GM21723 (cell line): ENCODE results near the gene CEP170B.

Experiments
- ATAC-seq: cut with Tn5 transposase; IDR thresholded peaks from one replicate; pipeline ENCODE4 v1.9.1; 2021; ENCODE audit warnings: mild to moderate bottlenecking, moderate library complexity; ENCODE audit not compliant: unreplicated experiment

Gene CEP170B

DNA sequence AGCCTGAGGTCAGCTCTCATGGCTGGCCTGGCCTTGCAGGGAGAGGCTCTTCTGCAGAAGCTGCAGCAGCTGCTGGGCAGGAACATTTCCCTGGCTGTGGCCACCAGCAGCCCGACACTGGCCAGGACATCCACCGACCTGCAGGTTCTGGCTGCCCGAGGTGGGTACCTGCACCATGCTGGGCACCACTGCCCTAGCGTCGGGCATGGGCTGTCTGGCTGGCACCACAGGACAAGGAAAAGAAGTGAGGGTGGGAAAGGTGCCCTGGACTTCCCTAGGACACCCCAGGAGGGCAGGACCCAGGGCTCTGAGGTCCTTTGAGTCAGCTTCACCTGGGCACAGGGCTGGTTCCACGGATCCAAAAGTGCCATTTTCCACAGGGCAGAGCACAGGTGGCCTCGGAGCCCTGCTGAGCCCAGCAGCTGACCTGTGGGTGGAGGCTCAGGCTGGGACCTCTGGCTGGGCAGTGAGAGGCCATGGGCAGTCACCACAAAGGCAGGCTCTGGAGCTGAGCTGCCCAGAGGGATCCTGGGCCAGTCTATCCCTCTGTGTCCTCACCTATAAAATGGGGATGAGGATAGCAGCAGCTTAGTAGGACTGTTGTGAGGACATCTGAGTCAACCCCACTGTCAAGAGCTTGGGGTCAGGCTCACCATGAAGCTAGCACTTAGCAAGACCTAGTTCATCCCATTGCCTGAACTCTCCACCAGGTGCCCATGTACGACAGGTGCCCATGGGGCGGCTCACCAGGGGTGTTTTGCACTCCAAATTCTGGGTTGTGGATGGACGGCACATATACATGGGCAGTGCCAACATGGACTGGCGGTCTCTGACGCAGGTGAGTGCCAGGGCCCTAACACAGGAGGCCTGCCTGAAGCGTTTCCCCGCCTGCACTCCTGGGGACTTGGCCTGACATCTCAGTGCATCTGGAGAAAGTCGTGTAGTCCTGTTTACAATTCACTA lies 64.5 kb downstream of the CEP170B start:
- no peak for ATAC-seq

DNA sequence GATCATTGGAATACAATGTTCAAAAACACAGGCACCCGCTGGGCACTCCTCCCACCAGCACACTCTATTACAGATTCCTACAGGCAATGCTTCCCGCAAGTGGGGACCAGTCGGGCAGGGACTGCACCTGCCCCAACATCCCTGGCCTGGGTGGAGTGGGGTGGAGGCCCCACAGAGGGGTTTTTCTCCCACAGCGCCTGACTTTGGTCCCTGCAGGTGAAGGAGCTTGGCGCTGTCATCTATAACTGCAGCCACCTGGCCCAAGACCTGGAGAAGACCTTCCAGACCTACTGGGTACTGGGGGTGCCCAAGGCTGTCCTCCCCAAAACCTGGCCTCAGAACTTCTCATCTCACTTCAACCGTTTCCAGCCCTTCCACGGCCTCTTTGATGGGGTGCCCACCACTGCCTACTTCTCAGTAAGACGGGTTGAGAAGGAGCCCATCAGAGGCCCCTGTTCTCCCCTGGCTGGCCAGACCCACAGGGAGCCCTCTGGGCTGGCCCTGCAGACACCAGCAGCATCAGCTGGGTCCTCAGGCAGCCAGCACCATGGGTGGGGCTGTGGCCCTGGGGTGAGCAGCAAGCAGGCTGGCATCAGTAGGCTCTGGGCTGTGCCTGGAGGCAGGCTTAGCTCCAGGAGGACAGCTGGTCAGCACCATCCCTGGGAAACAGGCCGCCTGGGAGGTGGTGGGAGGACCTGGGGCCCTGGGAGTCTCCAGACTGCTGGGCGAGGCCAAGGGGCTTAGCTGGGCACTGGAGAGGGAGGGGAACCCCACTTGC lies 65.6 kb downstream of the CEP170B start:
- no peak for ATAC-seq

DNA sequence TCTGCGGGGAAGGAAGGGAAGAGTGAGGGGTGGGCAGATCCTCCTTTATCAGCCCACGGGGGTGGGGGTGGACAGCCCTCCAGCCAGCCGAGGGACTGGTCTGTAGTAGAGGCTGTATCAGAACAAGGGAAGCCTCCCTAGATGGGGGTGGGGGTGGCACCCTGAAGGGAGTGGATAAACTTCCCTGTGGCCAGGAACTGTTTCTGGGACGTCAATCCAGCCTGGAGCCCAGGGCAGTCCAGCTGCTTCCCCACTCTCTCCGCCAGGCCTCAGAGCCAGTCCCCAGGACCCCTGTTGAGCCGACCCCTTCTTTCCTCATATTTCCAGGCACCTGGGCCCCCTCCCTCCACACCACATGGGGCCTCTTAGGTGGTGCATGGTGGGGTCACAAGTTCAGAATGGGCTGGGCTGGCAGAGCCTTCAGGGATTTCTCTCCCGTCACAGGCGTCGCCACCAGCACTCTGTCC lies 66.3 kb downstream of the CEP170B start:
- ATAC-seq = no peak

DNA sequence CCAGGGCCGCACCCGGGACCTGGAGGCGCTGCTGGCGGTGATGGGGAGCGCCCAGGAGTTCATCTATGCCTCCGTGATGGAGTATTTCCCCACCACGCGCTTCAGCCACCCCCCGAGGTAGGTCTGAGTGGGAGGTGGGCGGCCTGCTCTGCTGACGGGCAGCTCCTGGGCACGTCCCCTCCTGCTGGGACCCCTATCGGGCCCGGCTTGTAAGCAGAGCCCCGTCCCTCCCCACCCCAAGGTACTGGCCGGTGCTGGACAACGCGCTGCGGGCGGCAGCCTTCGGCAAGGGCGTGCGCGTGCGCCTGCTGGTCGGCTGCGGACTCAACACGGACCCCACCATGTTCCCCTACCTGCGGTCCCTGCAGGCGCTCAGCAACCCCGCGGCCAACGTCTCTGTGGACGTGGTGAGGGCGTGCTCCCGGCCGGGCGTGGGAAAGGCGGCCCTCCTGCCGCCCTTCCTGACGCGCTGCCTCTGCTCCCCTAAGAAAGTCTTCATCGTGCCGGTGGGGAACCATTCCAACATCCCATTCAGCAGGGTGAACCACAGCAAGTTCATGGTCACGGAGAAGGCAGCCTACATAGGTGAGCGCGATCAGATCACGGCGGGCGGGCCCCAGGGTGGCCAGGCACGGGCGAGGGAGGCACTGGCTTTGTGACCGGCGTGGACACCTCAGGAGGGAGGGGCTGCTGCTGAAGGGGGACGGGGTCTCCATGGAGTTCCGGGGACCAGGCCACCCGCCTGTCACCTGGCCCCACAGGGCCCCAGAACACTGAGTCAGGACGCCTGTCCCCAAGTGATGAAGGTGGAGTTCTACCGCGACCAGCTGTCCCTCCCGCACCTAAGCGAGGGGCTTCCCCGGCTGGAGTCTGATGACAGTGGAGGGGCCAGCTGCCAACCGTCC lies 67.0 kb downstream of the CEP170B start:
- no peak for ATAC-seq

DNA sequence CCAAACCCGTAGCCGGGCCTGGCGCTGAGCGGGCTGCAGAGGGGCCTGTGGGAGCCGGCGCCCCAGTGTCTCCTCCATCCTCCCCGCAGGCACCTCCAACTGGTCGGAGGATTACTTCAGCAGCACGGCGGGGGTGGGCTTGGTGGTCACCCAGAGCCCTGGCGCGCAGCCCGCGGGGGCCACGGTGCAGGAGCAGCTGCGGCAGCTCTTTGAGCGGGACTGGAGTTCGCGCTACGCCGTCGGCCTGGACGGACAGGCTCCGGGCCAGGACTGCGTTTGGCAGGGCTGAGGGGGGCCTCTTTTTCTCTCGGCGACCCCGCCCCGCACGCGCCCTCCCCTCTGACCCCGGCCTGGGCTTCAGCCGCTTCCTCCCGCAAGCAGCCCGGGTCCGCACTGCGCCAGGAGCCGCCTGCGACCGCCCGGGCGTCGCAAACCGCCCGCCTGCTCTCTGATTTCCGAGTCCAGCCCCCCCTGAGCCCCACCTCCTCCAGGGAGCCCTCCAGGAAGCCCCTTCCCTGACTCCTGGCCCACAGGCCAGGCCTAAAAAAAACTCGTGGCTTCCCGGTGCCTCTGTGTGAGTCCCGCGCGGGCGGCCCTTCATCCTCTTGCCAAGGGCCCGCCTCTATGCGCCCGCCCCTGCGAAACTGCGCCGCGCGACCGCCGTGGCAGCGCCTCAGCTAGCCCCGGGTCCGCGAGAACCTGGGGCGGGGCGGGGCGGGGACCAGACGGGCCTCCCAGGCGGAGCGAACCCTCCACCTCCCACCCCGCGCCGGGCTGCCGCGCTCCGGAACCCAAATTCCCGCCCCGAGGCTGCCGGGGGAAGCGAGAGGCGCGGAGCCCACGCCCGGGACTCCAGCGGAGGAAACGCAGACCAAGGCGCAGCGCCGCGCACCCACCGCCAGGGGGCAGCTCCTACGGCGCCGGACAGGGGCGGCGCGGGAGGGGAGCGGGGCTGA lies 67.9 kb downstream of the CEP170B start:
- peak; percentile 49 for ATAC-seq

DNA sequence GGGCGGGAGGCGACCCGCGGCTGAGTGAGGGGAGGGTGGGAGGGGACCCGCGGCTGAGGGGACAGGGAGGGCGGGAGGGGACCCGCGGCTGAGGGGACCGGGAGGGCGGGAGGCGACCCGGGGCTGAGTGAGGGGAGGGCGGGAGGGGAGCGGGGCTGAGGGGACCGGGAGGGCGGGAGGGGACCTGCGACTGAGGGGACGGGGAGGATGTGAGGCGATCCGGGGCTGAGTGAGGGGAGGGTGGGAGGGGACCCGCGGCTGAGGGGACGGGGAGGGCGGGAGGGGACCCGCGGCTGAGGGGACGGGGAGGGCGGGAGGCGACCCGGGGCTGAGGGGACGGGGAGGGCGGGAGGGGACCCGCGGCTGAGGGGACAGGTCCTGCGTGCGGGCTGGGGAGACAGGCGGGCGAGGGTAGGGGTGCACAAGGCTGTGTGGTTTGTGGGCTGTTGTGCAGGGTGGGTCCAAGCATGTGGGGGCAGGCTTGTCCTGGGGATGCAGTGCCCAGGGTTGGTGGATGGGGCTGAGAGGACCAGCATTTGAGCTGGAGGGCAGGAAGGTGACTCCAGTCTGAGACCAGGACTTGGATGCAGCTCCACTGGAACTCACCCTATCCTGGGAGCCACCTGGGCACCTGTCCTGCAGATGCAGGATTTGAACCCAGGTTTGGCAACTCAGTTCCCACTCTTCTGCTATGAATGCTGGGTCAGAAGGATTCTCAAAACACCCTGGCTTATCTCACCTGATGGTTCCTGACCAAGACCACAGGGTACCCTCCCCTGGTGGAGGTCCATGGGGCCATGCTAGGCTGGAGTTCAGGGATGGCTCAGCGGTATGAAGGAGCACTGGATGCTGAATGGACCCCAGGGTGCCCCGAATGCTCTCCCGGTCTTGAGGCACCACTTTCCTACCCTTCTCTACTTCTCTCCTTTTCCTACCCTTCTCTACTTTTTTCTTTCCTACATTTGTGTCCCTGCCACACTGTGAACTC lies 69.0 kb downstream of the CEP170B start:
- ATAC-seq = no peak

DNA sequence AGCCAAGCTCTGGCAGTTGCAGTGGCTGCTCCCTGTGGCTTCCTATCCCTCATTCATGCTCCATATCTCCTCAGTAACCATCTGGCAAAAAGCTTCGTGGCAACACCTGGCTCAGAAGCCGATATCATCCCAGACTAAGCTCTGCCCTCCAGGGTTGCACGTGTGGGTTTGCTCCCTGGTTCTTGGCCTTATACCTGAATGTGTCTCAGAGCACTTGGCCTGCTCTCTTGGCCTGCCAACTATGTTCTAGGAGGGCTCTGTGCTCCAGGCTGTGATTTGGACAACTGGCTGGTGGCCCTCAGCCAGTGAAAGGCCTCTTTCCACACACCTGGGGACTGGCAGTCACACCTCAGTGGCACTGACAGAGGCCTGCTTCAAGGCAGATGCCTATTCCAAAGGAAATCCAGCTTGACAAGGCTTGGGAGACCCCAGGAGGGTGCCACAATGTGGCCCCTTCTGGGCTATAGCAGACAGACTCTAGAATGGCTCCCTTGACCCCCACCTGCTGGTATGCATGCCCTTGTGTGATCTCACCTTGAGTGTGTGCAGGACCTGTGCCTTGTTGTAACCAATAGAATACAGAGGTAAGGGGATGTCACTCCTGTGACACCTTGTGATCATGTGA lies 70.1 kb downstream of the CEP170B start:
- ATAC-seq = no peak

DNA sequence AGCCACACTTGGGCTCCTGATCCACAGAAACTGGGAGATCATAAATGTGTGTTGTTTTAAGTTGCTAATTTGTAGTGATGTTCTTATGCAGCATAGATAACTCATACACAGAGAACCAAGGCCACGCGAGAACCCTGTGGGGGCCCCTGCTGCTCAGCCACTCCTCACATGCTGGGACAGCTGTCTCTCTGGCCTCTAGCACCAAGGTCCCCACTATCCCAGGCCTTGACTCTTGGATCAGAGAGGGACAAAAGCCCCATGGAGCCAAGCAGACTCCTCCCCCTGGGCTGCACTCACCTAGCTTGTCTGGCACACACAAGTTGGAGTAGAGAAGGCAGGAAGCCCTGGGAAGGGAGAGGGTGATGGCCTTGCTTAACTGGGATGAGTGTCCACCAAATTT lies 70.9 kb downstream of the CEP170B start:
- ATAC-seq = no peak

DNA sequence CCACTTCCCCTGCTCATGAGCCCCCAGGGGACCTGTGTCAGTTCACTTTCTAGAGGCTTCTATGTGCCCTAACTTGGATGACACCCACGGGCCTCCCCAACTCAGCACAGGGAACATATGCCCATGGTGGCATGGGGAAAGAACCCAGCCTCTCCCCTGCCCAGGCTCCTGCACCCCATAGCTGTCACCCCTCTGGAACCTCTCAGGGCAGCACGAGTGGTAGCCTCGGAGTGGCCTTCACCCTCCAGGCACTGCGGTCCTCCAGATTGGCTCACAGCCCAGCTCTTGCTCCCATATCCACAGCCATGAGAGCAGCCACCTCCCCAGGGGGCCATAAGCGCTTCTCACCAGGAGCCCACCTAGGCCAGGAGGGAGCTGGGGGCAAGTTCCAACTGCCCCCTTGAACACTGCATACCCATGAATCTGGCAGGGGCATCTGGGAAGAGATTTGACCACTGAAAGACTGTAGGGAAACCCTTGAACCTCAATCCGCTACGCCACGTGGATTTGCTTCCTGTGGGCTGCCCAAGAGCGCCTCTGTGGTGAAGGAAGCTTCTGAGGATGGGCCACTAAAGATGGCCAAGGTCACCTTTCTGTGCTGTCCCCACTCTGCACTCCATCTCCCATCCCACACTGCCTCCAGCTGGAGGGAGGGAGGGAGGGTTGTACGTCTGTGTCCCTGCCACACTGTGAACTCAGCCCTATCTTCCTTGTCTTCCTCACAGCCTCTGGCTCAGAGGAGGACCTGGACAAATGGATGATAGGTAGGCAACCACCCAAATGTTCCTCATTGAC lies 71.5 kb downstream of the CEP170B start:
- no peak for ATAC-seq

DNA sequence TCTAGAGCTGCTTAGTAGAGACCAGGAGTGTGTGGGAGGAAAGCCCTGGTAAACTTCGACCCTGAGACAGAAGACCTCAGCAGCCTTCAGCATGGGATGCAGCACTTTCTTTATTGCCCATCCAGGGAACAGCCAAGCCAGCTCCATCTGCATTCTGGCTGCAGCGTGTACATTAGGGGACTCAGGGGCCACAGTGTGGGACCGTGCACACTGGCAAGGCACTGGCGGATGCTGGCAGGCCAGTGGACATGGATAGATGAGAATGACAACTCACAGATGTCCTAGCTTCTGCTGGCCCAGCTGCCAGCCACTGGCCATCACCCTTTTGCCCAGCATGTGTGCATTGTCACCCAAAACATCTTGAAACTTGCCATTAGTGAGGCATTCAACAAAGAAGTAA lies 72.1 kb downstream of the CEP170B start:
- no peak for ATAC-seq

DNA sequence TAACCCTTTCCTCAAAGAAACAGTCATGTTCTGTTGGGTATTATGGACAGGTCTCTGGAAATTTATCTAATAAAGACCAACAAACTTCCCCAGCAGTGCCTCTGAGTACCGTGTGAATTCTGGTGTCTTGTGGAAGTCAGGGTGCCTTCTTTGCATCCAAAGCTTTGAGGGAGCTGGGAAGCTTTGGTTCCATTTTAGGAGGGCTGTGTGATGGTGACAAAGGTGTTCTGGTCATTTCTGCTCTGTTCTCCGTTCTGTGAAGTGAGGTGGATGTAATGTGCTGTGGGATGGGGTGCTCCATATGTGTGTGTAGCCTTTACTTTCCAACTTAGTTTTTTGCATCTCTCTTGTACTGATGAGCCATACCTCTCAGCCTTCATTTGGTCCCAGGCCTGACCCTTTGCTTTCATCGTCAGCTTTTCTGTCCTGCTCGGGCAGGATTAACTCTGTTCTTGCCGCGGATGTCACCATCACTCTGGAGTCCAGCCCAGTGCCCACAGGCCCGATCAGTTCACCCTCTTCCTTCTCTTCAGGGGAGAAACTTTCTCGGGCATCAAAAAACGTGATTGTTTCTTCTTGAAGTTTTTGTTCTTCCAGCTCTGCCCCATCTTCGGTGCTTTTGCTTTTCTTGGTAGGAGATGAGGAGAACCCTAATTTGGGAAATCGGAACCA lies 72.8 kb downstream of the CEP170B start:
- ATAC-seq = no peak

DNA sequence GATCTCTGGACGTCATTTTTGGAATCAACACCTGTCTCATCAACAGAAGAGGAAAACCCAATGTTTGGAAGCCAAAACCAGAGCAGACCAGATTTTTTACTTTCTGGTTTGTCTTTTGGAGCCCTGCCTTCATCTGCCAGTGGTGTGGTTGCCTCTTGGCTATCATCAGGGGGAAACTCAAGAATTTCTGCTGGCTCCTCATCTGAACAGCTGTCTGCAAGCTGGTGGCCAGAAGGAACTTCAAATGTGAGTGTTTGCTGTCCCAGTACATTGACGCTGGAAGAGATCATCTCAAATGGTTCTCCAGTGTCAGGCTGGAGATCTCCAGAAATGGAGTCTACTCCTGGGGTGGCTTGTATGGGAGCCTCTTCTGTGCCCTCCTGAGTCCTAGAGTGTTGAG lies 73.4 kb downstream of the CEP170B start:
- no peak for ATAC-seq

DNA sequence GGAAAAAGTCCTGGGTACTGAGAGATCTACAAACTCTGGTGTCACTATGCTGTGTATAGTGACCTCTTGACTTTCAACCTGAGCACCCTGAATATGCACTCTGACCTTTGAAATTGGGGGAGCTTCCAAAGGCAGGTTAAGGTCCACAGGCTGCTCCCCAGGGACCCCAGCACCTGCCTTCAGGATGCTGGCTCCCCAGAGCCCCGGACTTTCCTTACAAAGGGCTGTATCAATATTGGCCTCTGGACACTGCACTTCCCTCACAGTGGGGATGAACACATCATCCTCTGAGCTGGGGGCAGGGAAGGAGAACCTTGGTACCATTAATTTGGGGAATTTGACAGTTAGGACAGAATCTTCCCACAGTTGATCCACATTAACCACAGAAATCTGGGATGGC lies 73.9 kb downstream of the CEP170B start:
- no peak for ATAC-seq

DNA sequence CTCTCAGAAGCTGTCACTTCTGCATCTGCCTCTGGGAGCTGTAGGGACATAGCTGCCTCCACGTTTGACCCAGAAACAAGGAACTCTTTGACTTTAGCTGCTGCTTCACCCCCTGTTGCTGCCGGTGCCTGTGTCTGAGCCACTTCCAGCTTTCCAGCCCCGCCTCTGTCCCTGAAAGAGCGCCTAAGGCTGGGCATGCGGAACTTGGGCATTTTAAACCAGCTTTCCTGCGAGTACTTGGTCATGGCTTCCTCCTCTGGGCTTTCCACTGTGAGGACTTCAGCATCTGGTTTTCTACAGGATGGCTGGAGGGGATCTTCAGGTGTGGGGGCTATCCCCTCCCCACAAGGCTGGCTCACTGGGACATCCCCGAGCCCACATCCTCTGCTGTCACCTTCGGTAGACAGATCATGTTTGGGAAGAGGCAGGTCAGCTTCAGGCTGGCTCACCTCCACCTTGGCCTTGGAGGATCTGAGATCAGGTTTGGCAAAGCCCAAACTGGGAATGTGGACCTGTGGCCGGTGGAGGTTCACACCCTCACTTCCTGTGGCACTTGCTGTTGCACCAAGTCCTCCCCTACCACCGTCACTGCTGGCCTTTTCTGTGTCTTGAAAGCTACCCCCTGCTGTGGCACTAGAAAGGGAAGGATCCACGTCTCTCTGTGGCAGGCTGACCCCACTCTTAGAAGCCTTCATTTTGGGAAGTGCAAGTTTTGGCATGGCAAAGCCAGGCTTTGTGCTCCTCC lies 74.8 kb downstream of the CEP170B start:
- no peak for ATAC-seq

DNA sequence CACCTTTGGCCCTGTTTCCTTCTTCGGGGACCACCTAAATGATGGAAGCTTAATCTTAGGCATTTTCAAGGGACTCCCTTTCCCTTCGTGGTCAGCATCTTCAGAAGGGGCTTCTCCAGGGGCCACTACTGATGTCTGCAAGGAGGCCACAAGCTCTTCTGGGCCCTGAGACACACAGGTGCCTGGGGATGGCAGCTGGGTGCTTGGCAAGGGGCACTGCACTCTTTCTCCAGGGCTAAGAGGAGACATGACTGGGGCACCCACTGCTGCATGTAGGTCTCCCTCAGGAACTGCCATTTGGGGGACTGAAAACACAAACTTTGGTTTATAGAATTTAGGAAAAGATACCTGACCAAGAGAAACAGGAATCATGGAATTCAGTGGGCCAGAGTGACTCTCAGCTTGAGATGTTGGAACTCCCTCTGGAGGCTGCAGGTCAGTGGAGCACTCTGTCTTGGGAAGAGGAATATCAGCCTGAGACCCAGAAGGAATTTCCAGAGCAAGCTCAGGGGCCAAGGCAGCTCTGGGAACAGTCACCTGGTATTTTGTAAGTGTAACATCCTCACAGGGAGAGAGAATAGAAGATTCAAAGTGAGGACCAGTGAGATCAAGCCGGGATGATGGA lies 75.6 kb downstream of the CEP170B start:
- no peak for ATAC-seq
